Neural cell (in vitro differentiated cells): ENCODE results near the gene BGN. TPM values are rescaled to one million over a fixed set of nuclear protein-coding genes. Genes with fewer than 3 reads are reported as not detected.

Experiments used
- H2AFZ ChIP-seq: fragments of 200-600, 300-800 bp; sonication (generic), shearing (Covaris generic); 2 replicates; pipeline ENCODE4 v1.6.0; 2014; ENCODE audit warnings: low read depth, mild to moderate bottlenecking, antibody characterized with exemption, low read length, moderate library complexity
- H3F3A ChIP-seq: fragments of 200-600 bp; shearing (Covaris generic); 2 replicates; pipeline ENCODE4 v1.6.1; 2016; ENCODE audit warnings: mild to moderate bottlenecking, moderate library complexity, mixed read lengths, antibody characterized with exemption, low read length; ENCODE audit not compliant: insufficient read depth, poor library complexity, severe bottlenecking
- H3K27ac ChIP-seq: fragments of 200-600, 300-800 bp; sonication (generic), shearing (Covaris generic); 2 replicates; pipeline ENCODE4 v1.5.1; 2014; ENCODE audit warnings: mild to moderate bottlenecking, low read length, moderate library complexity
- H3K27me3 ChIP-seq: fragments of 300-800, 200-600 bp; sonication (generic), shearing (Covaris generic); 2 replicates; pipeline ENCODE4 v1.6.0; 2014; ENCODE audit warnings: mild to moderate bottlenecking, low read depth, low read length, moderate library complexity; ENCODE audit not compliant: insufficient read depth
- H3K36me3 ChIP-seq: fragments of 300-800, 200-600 bp; sonication (generic), shearing (Covaris generic); 2 replicates; pipeline ENCODE4 v1.5.1; 2014; ENCODE audit warnings: mild to moderate bottlenecking, antibody characterized with exemption, low read length, moderate library complexity; ENCODE audit not compliant: insufficient read depth
- H3K4me2 ChIP-seq: fragments of 300-800, 200-600 bp; sonication (generic), shearing (Covaris generic); 2 replicates; pipeline ENCODE4 v1.6.0; 2014; ENCODE audit warnings: mild to moderate bottlenecking, low read length
- H3K4me3 ChIP-seq: fragments of 300-800, 200-600 bp; sonication (generic), shearing (Covaris generic); 2 replicates; pipeline ENCODE4 v1.5.1; 2014; ENCODE audit warnings: mild to moderate bottlenecking, low read length, moderate library complexity
- H3K79me2 ChIP-seq: fragments of 200-600 bp; shearing (Covaris generic); replicated peaks from 2 replicates; pipeline ENCODE4 v1.6.0; 2014; ENCODE audit warnings: mild to moderate bottlenecking, low read length, moderate library complexity; ENCODE audit not compliant: insufficient read depth
- H3K9ac ChIP-seq: fragments of 300-800, 200-600 bp; sonication (generic), shearing (Covaris generic); 2 replicates; pipeline ENCODE4 v1.6.1; 2016; ENCODE audit warnings: mild to moderate bottlenecking, low read length, mixed read lengths
- H3K9me2 ChIP-seq: fragments of 200-600 bp; shearing (Covaris generic); 2 replicates; pipeline ENCODE4 v1.6.1; 2016; ENCODE audit warnings: mild to moderate bottlenecking, low read length, mixed read lengths; ENCODE audit not compliant: insufficient read depth
- H3K9me3 ChIP-seq: fragments of 200-600, 300-800 bp; sonication (generic), shearing (Covaris generic); 2 replicates; pipeline ENCODE4 v1.6.1; 2016; ENCODE audit warnings: mild to moderate bottlenecking, mixed run types, low read length, moderate library complexity, mixed read lengths
- H4K20me1 ChIP-seq: fragments of 200-600 bp; shearing (Covaris generic); 2 replicates; pipeline ENCODE4 v1.6.1; 2016; ENCODE audit warnings: mild to moderate bottlenecking, mixed run types; ENCODE audit not compliant: insufficient read depth
- EP300 ChIP-seq: fragments of 450-650 bp; conservative IDR thresholded peaks from 2 replicates; pipeline ENCODE4 v1.6.1; 2014; ENCODE audit warnings: antibody characterized with exemption, mild to moderate bottlenecking, moderate library complexity; ENCODE audit not compliant: poor library complexity, severe bottlenecking
- EZH2 ChIP-seq: fragments of 200-600, 300-800 bp; shearing (Covaris generic), sonication (generic); IDR thresholded peaks from 2 replicates; pipeline ENCODE4 v1.6.1; 2014; ENCODE audit warnings: antibody characterized with exemption, low read length, borderline replicate concordance, mild to moderate bottlenecking; ENCODE audit not compliant: insufficient read depth, poor library complexity, severe bottlenecking
- MXI1 ChIP-seq: fragments of 450-650 bp; conservative IDR thresholded peaks from 2 replicates; pipeline ENCODE4 v1.6.1; 2014; ENCODE audit warnings: antibody characterized with exemption, mild to moderate bottlenecking; ENCODE audit not compliant: poor library complexity, severe bottlenecking
- POLR2AphosphoS5 ChIP-seq: IDR thresholded peaks from 2 replicates; pipeline ENCODE4 v1.6.1; 2012
- RAD21 ChIP-seq: fragments of 450-650 bp; conservative IDR thresholded peaks from 2 replicates; pipeline ENCODE4 v1.6.1; 2014; ENCODE audit warnings: antibody characterized with exemption, mild to moderate bottlenecking, moderate library complexity
- SMC3 ChIP-seq: fragments of 450-650 bp; conservative IDR thresholded peaks from 2 replicates; pipeline ENCODE4 v1.6.1; 2014; ENCODE audit warnings: antibody characterized with exemption, mild to moderate bottlenecking, moderate library complexity; ENCODE audit not compliant: poor library complexity
- TAF1 ChIP-seq: IDR thresholded peaks from 2 replicates; pipeline ENCODE4 v1.6.1; 2012; ENCODE audit warnings: low read depth
- polyA plus RNA-seq: library from polyadenylated mRNA; depleted of rRNA; stranded (reverse); fragments of >200 nt; gene quantifications from 2 replicates; pipeline ENCODE4 v1.2.3, GENCODE V29; 2014
- TF ChIP-seq, protein P1 (sequence below): IDR thresholded peaks from 2 replicates; pipeline ENCODE4 v1.6.1; 2012; ENCODE audit warnings: borderline replicate concordance
- TF ChIP-seq, protein P2 (sequence below): fragments of 450-650 bp; IDR thresholded peaks from 2 replicates; pipeline ENCODE4 v1.5.1; 2014; ENCODE audit warnings: antibody characterized with exemption, mild to moderate bottlenecking, moderate library complexity; ENCODE audit not compliant: poor library complexity, severe bottlenecking

BGN gene
- polyA plus RNA-seq, 1 donor from 2014 or later: not detected

GRCh38 chrX:153491918-153492317 is 2.9 kb upstream of the BGN start (continued):
- TF ChIP-seq, protein P1, sequence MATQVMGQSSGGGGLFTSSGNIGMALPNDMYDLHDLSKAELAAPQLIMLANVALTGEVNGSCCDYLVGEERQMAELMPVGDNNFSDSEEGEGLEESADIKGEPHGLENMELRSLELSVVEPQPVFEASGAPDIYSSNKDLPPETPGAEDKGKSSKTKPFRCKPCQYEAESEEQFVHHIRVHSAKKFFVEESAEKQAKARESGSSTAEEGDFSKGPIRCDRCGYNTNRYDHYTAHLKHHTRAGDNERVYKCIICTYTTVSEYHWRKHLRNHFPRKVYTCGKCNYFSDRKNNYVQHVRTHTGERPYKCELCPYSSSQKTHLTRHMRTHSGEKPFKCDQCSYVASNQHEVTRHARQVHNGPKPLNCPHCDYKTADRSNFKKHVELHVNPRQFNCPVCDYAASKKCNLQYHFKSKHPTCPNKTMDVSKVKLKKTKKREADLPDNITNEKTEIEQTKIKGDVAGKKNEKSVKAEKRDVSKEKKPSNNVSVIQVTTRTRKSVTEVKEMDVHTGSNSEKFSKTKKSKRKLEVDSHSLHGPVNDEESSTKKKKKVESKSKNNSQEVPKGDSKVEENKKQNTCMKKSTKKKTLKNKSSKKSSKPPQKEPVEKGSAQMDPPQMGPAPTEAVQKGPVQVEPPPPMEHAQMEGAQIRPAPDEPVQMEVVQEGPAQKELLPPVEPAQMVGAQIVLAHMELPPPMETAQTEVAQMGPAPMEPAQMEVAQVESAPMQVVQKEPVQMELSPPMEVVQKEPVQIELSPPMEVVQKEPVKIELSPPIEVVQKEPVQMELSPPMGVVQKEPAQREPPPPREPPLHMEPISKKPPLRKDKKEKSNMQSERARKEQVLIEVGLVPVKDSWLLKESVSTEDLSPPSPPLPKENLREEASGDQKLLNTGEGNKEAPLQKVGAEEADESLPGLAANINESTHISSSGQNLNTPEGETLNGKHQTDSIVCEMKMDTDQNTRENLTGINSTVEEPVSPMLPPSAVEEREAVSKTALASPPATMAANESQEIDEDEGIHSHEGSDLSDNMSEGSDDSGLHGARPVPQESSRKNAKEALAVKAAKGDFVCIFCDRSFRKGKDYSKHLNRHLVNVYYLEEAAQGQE: no peak
- no peak for TF ChIP-seq EZH2

GRCh38 chrX:153492543-153492942 is 2.2 kb upstream of the BGN start:
- Histone ChIP-seq H3K9me3 (no peaks in the 10 kb centered on the region), H3K9me2 (no peaks in the 10 kb centered on the region), H4K20me1 (no peaks in the 10 kb centered on the region), H3K36me3 (no peaks in the 10 kb centered on the region), H3K79me2 (no peaks in the 10 kb centered on the region), H3K27me3 (no peaks in the 10 kb centered on the region), H3K27ac (no peak overlapping the region), H3K4me3 (no peak overlapping the region), H2AFZ (no peak overlapping the region), H3K4me2 (no peak overlapping the region), H3K9ac (no peak overlapping the region), H3F3A (no peaks in the 10 kb centered on the region)
- TF ChIP-seq MXI1 (no peak), SMC3 (no peak), EZH2 (no peak), EP300 (no peak), RAD21 (no peak), POLR2AphosphoS5 (no peak), TAF1 (no peak)
- TF ChIP-seq, protein P1: no peak
- TF ChIP-seq, protein P2, sequence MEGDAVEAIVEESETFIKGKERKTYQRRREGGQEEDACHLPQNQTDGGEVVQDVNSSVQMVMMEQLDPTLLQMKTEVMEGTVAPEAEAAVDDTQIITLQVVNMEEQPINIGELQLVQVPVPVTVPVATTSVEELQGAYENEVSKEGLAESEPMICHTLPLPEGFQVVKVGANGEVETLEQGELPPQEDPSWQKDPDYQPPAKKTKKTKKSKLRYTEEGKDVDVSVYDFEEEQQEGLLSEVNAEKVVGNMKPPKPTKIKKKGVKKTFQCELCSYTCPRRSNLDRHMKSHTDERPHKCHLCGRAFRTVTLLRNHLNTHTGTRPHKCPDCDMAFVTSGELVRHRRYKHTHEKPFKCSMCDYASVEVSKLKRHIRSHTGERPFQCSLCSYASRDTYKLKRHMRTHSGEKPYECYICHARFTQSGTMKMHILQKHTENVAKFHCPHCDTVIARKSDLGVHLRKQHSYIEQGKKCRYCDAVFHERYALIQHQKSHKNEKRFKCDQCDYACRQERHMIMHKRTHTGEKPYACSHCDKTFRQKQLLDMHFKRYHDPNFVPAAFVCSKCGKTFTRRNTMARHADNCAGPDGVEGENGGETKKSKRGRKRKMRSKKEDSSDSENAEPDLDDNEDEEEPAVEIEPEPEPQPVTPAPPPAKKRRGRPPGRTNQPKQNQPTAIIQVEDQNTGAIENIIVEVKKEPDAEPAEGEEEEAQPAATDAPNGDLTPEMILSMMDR: no peak
